ENCODE data around the gene ZNF18.
"Not testable (repeated sequence)": the region's sequence is repeated elsewhere in the genome, so short reads cannot be mapped to it uniquely, and the experiment has no call there.

Gene ZNF18

DNA sequence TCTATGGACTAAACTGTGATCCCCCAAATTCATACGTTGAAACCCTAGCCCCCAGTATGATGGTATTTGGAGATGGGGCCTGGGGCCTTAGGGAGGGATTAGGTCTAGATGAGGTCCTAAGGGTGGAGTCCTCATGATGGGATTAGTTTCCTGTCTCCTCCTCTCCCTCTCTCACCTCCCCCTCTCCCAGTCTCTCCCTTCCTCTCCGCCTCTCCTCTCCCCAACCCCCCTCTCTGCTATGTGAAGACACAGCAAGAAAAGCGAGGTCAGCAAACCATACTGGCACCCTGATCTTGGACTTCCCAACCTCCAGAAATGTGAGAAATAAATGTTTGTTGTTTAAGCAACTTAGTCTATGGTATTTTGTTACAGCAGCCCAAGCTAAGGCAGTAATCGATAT lies 15.4 kb downstream of the ZNF18 start:
- no peak for DNase-seq

DNA sequence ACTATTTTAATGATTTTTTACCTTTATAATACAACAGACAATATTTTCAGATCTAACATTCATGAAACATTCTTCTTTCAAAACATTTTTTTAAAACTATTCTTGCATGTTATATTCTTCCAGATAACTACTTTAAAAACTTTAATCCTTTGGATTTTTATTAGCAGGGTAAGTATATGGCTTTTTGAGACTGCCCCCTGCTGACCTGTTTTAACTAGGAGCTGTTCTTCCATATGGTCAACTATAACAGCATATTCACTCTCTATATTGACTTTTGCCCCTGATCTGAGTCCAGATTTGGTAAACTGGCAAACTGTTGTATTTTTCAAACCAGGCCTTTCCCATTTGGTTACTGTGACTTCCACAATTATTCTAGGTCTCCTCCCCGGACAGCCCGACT lies 16.5 kb downstream of the ZNF18 start:
- no peak for DNase-seq

DNA sequence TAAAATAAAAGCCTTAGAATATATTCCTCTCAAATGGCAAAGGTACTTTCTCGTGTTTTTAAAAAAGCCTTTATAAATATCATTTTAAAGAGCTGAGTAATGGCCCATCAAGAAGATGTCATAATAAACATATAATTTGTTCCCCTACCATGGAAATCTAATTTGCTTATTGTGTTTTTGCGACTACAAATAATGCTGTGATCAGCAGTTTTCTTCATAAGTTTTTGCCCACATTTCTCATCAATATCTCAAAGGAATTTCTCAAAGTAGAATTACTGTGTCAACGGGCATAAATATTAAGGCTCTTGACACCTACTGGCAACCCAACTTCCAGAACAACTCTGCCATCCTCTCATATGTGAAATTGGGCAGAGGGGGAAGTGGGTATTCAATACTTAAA lies 17.5 kb downstream of the ZNF18 start:
- no peak for DNase-seq

DNA sequence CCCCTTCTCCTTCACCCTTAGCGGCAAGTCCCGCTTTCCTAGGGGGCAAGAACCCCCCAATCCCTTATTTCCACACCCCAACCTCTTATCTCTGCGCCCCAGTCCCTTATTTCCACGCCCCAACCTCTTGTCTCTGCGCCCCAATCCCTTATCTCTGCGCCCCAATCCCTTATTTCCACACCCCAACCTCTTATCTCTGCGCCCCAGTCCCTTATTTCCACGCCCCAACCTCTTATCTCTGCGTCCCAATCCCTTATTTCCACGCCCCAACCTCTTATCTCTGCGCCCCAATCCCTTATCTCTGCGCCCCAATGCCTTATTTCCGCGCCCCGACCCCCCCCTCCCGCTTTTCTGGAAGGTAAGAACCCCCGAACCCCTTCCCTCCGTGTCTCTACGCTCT lies 24.5 kb downstream of the ZNF18 start:
- DNase-seq: not testable (repeated sequence)

DNA sequence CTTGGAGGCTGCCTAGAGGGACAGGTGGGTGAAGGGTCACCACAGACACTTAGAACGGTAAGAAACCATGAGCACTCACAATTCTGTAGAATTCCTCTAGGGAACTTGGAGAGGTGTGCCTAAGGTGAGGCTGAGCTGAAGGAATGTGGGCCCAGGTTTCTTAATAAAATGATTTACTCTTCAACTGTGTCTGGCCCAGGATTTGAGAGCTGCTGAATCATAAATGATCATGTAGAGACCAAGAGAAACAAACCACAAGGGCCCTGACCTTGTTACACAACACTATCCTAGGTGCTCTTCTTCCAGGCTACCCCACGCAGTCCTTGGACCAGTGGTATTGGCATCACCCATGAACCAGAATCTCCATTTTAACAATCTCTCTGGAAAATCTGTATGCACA lies 27.7 kb downstream of the ZNF18 start:
- no peak for DNase-seq

- DNase-seq: no peak
These were observed 42.3 kb downstream of the ZNF18 start for GRCh38 chr17:11954936-11955335.

- no peak for DNase-seq
These were observed 43.4 kb downstream of the ZNF18 start for GRCh38 chr17:11953924-11954323.

GRCh38 chr17:11952610-11953009 lies 44.7 kb downstream of the ZNF18 start:
- no peak for DNase-seq

- DNase-seq: no peak
These were observed 46.3 kb downstream of the ZNF18 start for GRCh38 chr17:11950771-11951519.

GRCh38 chr17:11949571-11949970 lies 47.7 kb downstream of the ZNF18 start:
- not testable (repeated sequence) for DNase-seq

- peak in 1 of 2 experiments; percentile 33 for DNase-seq
These were observed 48.5 kb downstream of the ZNF18 start for GRCh38 chr17:11948789-11949188.

DNA sequence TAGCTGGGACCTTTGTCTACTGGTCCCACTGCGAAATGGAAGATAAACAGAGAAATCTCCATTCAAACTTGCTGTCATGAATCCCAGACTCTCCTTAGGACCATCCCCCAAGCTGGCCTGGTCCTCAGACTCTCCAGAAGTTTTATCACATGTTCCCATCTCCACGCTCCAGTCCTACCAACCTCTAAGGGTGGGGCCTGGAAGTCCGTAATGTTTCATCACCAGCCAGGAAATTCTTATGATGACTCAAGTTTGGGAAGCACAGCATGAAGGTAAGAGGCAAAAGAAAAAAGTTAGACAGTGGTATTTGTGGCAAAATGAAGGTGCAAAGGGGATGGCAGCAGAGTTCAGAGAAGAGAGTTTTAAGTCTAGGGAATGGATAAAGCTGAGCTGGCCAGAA lies 52.7 kb downstream of the ZNF18 start:
- no peak for DNase-seq

- no peak for DNase-seq
These were observed 53.4 kb downstream of the ZNF18 start for GRCh38 chr17:11943759-11944347.

- DNase-seq: not testable (repeated sequence)
These were observed 54.2 kb downstream of the ZNF18 start for GRCh38 chr17:11943086-11943485.

- DNase-seq: no peak
These were observed 56.4 kb downstream of the ZNF18 start for GRCh38 chr17:11940904-11941303.

GRCh38 chr17:11935734-11936406 lies 61.4 kb downstream of the ZNF18 start:
- DNase-seq: peak; percentile 62 to 73

GRCh38 chr17:11932337-11932898 lies 64.9 kb downstream of the ZNF18 start:
- no peak for DNase-seq

DNA sequence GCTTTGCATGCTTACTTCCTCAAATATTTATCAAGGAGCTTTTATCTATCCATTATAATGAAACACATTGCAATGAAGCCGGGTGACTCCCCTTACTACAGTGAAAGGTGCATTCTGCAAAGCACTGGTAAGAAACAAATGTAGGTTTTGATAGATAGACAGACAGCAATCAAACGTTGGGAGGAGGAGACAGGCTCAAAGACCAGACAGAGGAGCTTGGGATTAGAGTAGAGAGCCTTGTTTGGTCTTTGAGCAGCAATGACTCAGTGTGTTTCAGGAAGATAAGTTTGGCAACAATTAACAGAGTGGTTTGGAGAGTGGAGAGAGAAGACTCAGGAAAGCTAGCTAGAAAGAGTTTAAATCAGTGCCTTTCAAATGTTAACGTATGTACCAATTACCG lies 68.8 kb downstream of the ZNF18 start:
- no peak for DNase-seq

Data from SHP77 (cell line).